Placental pericyte (primary cell): ENCODE results near the gene SLC2A1. TPM values are rescaled to one million over a fixed set of nuclear protein-coding genes. Genes with fewer than 3 reads are reported as not detected.

Source experiments
- small RNA-seq: library from RNA; depleted of rRNA; stranded (forward); fragments of <200 nt; gene quantifications from one replicate; pipeline ENCODE3, GENCODE V24; 2012; ENCODE audit warnings: low replicate concordance
- total RNA-seq: library from RNA; depleted of rRNA; stranded (reverse); fragments of >200 nt; gene quantifications from 2 replicates; pipeline ENCODE4 v1.2.3, GENCODE V29; 2012

Gene SLC2A1
- total RNA-seq, result 118 and 246 TPM in 2 replicates

DNA sequence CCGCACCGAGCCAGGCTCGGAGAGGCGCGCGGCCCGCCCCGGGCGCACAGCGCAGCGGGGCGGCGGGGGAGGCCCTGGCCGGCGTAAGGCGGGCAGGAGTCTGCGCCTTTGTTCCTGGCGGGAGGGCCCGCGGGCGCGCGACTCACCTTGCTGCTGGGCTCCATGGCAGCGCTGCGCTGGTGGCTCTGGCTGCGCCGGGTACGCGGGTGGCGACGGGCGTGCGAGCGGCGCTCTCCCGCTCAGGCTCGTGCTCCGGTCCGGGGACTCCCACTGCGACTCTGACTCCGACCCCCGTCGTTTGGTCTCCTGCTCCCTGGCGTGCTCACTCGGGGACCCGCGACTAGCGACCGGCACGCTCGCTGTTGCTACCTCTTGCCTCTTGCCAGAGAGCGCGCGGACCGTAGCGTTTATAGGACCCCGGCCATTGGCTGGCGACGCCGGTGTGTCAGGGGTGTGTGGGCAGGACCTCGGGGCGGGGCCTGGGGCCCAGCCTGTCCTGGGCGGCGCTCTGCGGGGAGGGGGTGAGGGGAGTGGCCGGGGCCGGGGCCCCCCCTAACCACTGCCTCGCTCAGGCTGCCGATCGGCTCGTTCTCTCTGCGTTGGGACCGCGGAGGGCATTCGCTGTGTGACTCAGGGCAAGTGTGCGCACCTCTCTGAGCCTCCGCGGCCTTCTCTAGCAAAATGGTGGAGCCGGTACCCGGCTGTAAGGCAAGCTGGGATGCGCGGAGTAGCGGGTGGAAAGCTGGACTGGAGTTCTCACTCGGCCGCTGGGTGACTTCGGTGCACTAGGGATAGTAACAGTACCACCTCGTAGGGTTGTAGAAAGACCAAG lies at the start of gene SLC2A1:
SLC2A1 (minus strand) TSS at position 381 of the 832 bp plus-strand sequence; CDS start at position 164, 217 bp downstream.

Small RNAs within 50 kb of the gene (small RNA-seq; reads per million reads assigned to genes)
- gene RNU6-880P, result 0.13 reads per million

Other genes with a start within 250 kb of the SLC2A1 start
- not detected in 2 replicates for gene CLDN19, start 218.6 kb downstream of the SLC2A1 start, total RNA-seq
- 173 and 243 TPM in 2 replicates for gene P3H1, start 191.8 kb downstream of the SLC2A1 start, total RNA-seq
- 3.3 TPM in 2 replicates for gene C1orf50, start 191.6 kb downstream of the SLC2A1 start, total RNA-seq
- under 0.01 TPM in 1 of 2 replicates, not detected in the other for gene TMEM269, start 173.9 kb downstream of the SLC2A1 start, total RNA-seq
- 11.3 and 22.1 TPM in 2 replicates for gene ERMAP, start 141.7 kb downstream of the SLC2A1 start, total RNA-seq
- gene SVBP, start 141.5 kb downstream of the SLC2A1 start, total RNA-seq, result 10.6 and 11.6 TPM in 2 replicates
- 5.9 and 6.3 TPM in 2 replicates for gene ZNF691, start 112.3 kb downstream of the SLC2A1 start, total RNA-seq
- gene EBNA1BP2, start 213.4 kb upstream of the SLC2A1 start, total RNA-seq, result 118 and 127 TPM in 2 replicates
- 0.14 and 0.44 TPM in 2 replicates for gene CFAP57, start 213.5 kb upstream of the SLC2A1 start, total RNA-seq